Measurements from ENCODE around the gene NUDT13. TPM values are rescaled to one million over a fixed set of nuclear protein-coding genes. Genes with fewer than 3 reads are reported as not detected.

NUDT13 gene
- total and polyA plus RNA-seq, 2 of the 8 experiments (the other 6 are each of a cell fraction or from before 2014, with no cell fraction given), result 1.5 to 1.9 TPM

DNA sequence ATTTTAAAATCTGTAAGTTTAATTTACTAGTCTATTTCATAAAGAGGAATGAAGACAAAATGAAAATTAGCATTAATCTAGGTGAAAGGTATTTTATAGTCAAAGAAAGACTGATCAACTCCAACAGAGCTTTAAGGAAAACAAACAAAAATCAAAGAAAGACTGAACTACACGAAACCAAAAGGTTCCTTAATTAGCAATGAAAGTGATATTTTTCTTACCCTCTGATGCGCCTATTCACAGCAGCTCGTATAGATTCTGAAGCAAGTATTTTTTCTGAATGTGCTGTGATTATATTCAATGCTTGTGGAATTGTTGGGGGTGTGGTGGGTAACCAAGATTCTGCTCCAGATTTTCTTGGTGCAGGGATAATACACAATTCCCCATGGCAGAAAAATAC is 45.8 kb downstream of the NUDT13 start:
- no peak overlapping the region for H3K56ac ChIP-seq (replicated peaks; ENCODE audit: insufficient read length, low read depth, low read length)
- no peak overlapping the region for H3K27ac ChIP-seq (ENCODE audit: low read depth, low read length)
- no peaks in the 10 kb centered on the region for H3K27me3 ChIP-seq (replicated peaks in 1 of 4; ENCODE audit: control insufficient read depth in 3 of 4, extremely low read depth in 1 of 4, insufficient read depth in 3 of 4, low read length in 3 of 4)
- FAIRE-seq, result no peak
- no peaks in the 10 kb centered on the region for H3K9me3 ChIP-seq (ENCODE audit: insufficient read depth in 2 of 2, low read depth in 1 of 2, low read length in 1 of 2)
- H4K8ac ChIP-seq (ENCODE audit: extremely low read depth, insufficient read depth, low read length), result no peak overlapping the region
- H2BK120ac ChIP-seq (replicated peaks; ENCODE audit: low read depth, low read length), result no peak overlapping the region
- no peak overlapping the region for H2BK12ac ChIP-seq (ENCODE audit: low read depth, low read length)
- no peak overlapping the region for H4K5ac ChIP-seq (ENCODE audit: insufficient read length, low read depth, low read length)
- H2BK5ac ChIP-seq (ENCODE audit: low read depth, low read length), result no peak overlapping the region
- H2BK15ac ChIP-seq (ENCODE audit: low read length), result no peak overlapping the region
- no peak overlapping the region for H3K9ac ChIP-seq (replicated peaks in 1 of 4; ENCODE audit: extremely low read depth in 1 of 4, low read depth in 3 of 4, low read length in 3 of 4)
- no peak overlapping the region for H3K4me3 ChIP-seq (ENCODE audit: extremely low read depth in 1 of 4, insufficient read depth in 2 of 4, low read depth in 3 of 4, low read length in 4 of 4)
- H3K14ac ChIP-seq (ENCODE audit: insufficient read length), result no peak overlapping the region
- no peak overlapping the region for H3K23ac ChIP-seq (ENCODE audit: insufficient read length)
- H3K4me2 ChIP-seq (ENCODE audit: insufficient read depth in 1 of 2, low read depth in 2 of 2, low read length in 2 of 2), result no peak overlapping the region
- no peak for DNase-seq (ENCODE audit: low read depth in 1 of 2, low spot score in 2 of 2)
- 98% methylated on average over 3 of the region's 3 CpGs; no CpG with 5 or more reads in 1 of the 2 experiments for WGBS, 2 experiments (ENCODE audit: extremely low coverage in 1 of 2, insufficient coverage in 1 of 2, insufficient read length in 1 of 2, insufficient replicate concordance in 2 of 2, low coverage in 1 of 2, low lambda C conversion rate in 2 of 2, missing lambda C conversion rate in 1 of 2)
- ChIA-PET CTCF (ENCODE audit: partially characterized antibody) (interaction anchor here (0.6 to 0.8 kb wide), 2 partner anchors 12 to 17 kb away, joined by 3 read pairs; partner anchors contain the start of genes ECD and FAM149B1), POLR2A (ENCODE audit: partially characterized antibody) (interaction anchor here (1.0 kb wide), 1 partner anchor 13 kb away, joined by 3 read pairs; no protein-coding TSS in a partner anchor)
- no peak overlapping the region for H2AK5ac ChIP-seq (ENCODE audit: low read depth, low read length)
- peaks cover 3 to 37% (median 22%) of the 10 kb centered on the region in 4 experiments; a peak in 7 of 8 replicates for H3K36me3 ChIP-seq (ENCODE audit: control insufficient read depth in 2 of 4, insufficient read depth in 4 of 4, low read length in 3 of 4)
- no peak overlapping the region for H2BK20ac ChIP-seq (ENCODE audit: low read length)
- H2AFZ ChIP-seq (ENCODE audit: low read length), result no peak overlapping the region
- H4K91ac ChIP-seq (replicated peaks; ENCODE audit: insufficient read length, low read length), result no peak overlapping the region
- no peaks in the 10 kb centered on the region; the same call in 1 of the 2 replicates for H3K79me1 ChIP-seq (ENCODE audit: low read depth, low read length)
- H3K23me2 ChIP-seq (ENCODE audit: low read depth, low read length), result no peaks in the 10 kb centered on the region
- H3K4me1 ChIP-seq (replicated peaks in 1 of 4; ENCODE audit: control insufficient read depth in 3 of 4, insufficient read depth in 4 of 4, low read length in 3 of 4), result no peaks in the 10 kb centered on the region
- H3K79me2 ChIP-seq (ENCODE audit: control insufficient read depth in 1 of 2, insufficient read depth in 2 of 2, low read length in 2 of 2), result peaks cover 0 to 9% of the 10 kb centered on the region in 2 experiments; a peak in 2 of 4 replicates
- no peak overlapping the region for H3K18ac ChIP-seq (ENCODE audit: extremely low read depth, low read length)
- peaks cover 0 to 2% of the 10 kb centered on the region in 2 experiments for H4K20me1 ChIP-seq (replicated peaks in 1 of 2; ENCODE audit: control insufficient read depth in 1 of 2, insufficient read depth in 2 of 2, low read length in 2 of 2)
- no peak overlapping the region for H3K4ac ChIP-seq (replicated peaks; ENCODE audit: insufficient read length, low read depth, low read length)
- TF ChIP-seq SP1 (IDR thresholded peaks at IDR 0.05; ENCODE audit: low read depth, low read length) (no peak), TEAD4 (IDR thresholded peaks at IDR 0.05; ENCODE audit: low read depth, low read length) (no peak), KDM5A (IDR thresholded peaks at IDR 0.05; ENCODE audit: low read length) (no peak), EP300 (IDR thresholded peaks at IDR 0.05; ENCODE audit: borderline replicate concordance in 1 of 2, low read depth in 2 of 2, low read length in 2 of 2) (no peak), SIX5 (IDR thresholded peaks at IDR 0.05; ENCODE audit: low read depth, low read length) (no peak), TCF12 (IDR thresholded peaks at IDR 0.05; ENCODE audit: low read depth, low read length) (no peak), SAP30 (IDR thresholded peaks at IDR 0.05; ENCODE audit: insufficient read depth, insufficient replicate concordance, low read length) (no peak), MAFK (IDR thresholded peaks at IDR 0.05; ENCODE audit: low read depth, low read length) (no peak), POLR2A (IDR thresholded peaks at IDR 0.05; ENCODE audit: control extremely low read depth in 1 of 2, low read depth in 2 of 2, low read length in 2 of 2) (no peak), SP2 (IDR thresholded peaks at IDR 0.05; ENCODE audit: low read length) (no peak), CBX5 (IDR thresholded peaks at IDR 0.05; ENCODE audit: low read depth, low read length) (no peak), CREB1 (IDR thresholded peaks at IDR 0.05) (no peak), POU5F1 (IDR thresholded peaks at IDR 0.05; ENCODE audit: low read depth, low read length) (no peak), RFX5 (IDR thresholded peaks at IDR 0.05; ENCODE audit: borderline replicate concordance, low read depth, low read length) (no peak), RXRA (IDR thresholded peaks at IDR 0.05; ENCODE audit: insufficient read depth, low read depth, low read length) (no peak), CTBP2 (IDR thresholded peaks at IDR 0.05; ENCODE audit: borderline replicate concordance, insufficient read depth, insufficient read length, low read length) (no peak)
